SK-N-MC (cell line): ENCODE data around the gene RNF183.

ENCODE experiments used
- DNase-seq: peaks from one replicate; pipeline ENCODE4 v3.0.0-alpha.2; 2011; ENCODE audit warnings: low read depth, low spot score
- H3K27ac ChIP-seq: fragments of 200-600 bp; sonication (generic); 2 replicates; pipeline ENCODE4 v1.5.1; 2016; ENCODE audit warnings: mixed run types
- H3K36me3 ChIP-seq: fragments of 200-600 bp; sonication (generic); 2 replicates; pipeline ENCODE4 v1.6.1; 2017; ENCODE audit warnings: antibody characterized with exemption, low read length, mixed read lengths; ENCODE audit not compliant: insufficient read depth
- H3K4me3 ChIP-seq: fragments of 200-600 bp; sonication (generic); 2 replicates; pipeline ENCODE4 v1.5.1; 2016
- H3K9ac ChIP-seq: fragments of 200-600 bp; sonication (generic); 2 replicates; pipeline ENCODE4 v1.8.0; 2017; ENCODE audit warnings: mixed run types, mixed read lengths; ENCODE audit not compliant: insufficient read length
- H3K9me3 ChIP-seq: fragments of 200-600 bp; sonication (generic); 2 replicates; pipeline ENCODE4 v1.6.1; 2017; ENCODE audit warnings: low read depth, mild to moderate bottlenecking, antibody characterized with exemption, low read length, moderate library complexity, mixed read lengths
- EZH2 ChIP-seq: fragments of 200-600 bp; sonication (generic); IDR thresholded peaks from one replicate; pipeline ENCODE4 v1.6.1; 2017; ENCODE audit warnings: antibody characterized with exemption
- FOXP2 ChIP-seq: optimal IDR thresholded peaks from 2 replicates; pipeline ENCODE3; 2011; ENCODE audit warnings: mild to moderate bottlenecking, moderate library complexity; ENCODE audit not compliant: insufficient read depth; ENCODE audit errors: extremely low read length, control extremely low read depth
- POLR2AphosphoS5 ChIP-seq: IDR thresholded peaks from 2 replicates; pipeline ENCODE4 v1.6.1; 2012; ENCODE audit warnings: mild to moderate bottlenecking, low read depth, low read length, borderline replicate concordance

RNF183 gene

GRCh38 chr9:113345190-113345589 lies 42.0 kb upstream of the RNF183 start:
- H3K27ac ChIP-seq: no peak overlapping the region
- no peak overlapping the region for H3K4me3 ChIP-seq
- no peaks in the 10 kb centered on the region for H3K36me3 ChIP-seq
- H3K9me3 ChIP-seq: no peaks in the 10 kb centered on the region
- TF ChIP-seq POLR2AphosphoS5 (no peak), EZH2 (no peak), FOXP2 (no peak)
- no peak for DNase-seq
- H3K9ac ChIP-seq: no peak overlapping the region

- Histone ChIP-seq H3K4me3 (no peak overlapping the region), H3K36me3 (no peaks in the 10 kb centered on the region), H3K9ac (peak overlapping the region; percentile 7), H3K9me3 (no peaks in the 10 kb centered on the region), H3K27ac (0 out of 2 replicates have a peak overlapping the region, but pooled peaks have one; percentile 4)
- DNase-seq: peak; percentile 37
- no peak for TF ChIP-seq POLR2AphosphoS5
- TF ChIP-seq FOXP2: no peak
- no peak for TF ChIP-seq EZH2
Measured at GRCh38 chr9:113343732-113344231, 40.6 kb upstream of the RNF183 start.

GRCh38 chr9:113341712-113342410 lies 38.7 kb upstream of the RNF183 start:
- Histone ChIP-seq H3K4me3 (no peak overlapping the region), H3K9me3 (no peaks in the 10 kb centered on the region), H3K36me3 (no peaks in the 10 kb centered on the region), H3K9ac (no peak overlapping the region), H3K27ac (no peak overlapping the region)
- no peak for DNase-seq
- TF ChIP-seq EZH2: no peak
- TF ChIP-seq FOXP2: no peak
- no peak for TF ChIP-seq POLR2AphosphoS5

- peak within 1 kb of the TSS; percentile 65; the same call in 1 of the 2 replicates for H3K27ac ChIP-seq
- H3K9ac ChIP-seq: peak within 1 kb of the TSS; percentile 84
- TF ChIP-seq FOXP2: peak; percentile 74
- peak; percentile 91 for TF ChIP-seq POLR2AphosphoS5
- no peak for TF ChIP-seq EZH2
- no peaks in the 10 kb centered on the region for H3K9me3 ChIP-seq
- H3K36me3 ChIP-seq: no peaks in the 10 kb centered on the region
- peak; percentile 28 for DNase-seq
- peak within 1 kb of the TSS; percentile 95 for H3K4me3 ChIP-seq
Measured at GRCh38 chr9:113340011-113340699, 37.0 kb upstream of the RNF183 start, which contains the start of gene WDR31. WDR31 (minus strand) TSS chr9:113340275; CDS start chr9:113332022, 8,253 bp downstream.

GRCh38 chr9:113337714-113338113 lies 34.5 kb upstream of the RNF183 start:
- DNase-seq: no peak
- Histone ChIP-seq H3K4me3 (no peak overlapping the region), H3K9ac (no peak overlapping the region), H3K9me3 (no peaks in the 10 kb centered on the region), H3K27ac (no peak overlapping the region), H3K36me3 (no peaks in the 10 kb centered on the region)
- no peak for TF ChIP-seq EZH2

- H3K9me3 ChIP-seq: no peaks in the 10 kb centered on the region
- H3K27ac ChIP-seq: no peak overlapping the region
- TF ChIP-seq POLR2AphosphoS5: no peak
- no peak for TF ChIP-seq EZH2
- TF ChIP-seq FOXP2: no peak
- no peak overlapping the region for H3K4me3 ChIP-seq
- no peak for DNase-seq
- H3K9ac ChIP-seq: no peak overlapping the region
- no peaks in the 10 kb centered on the region for H3K36me3 ChIP-seq
Measured at GRCh38 chr9:113331780-113332179, 28.6 kb upstream of the RNF183 start.

- Histone ChIP-seq H3K9ac (no peak overlapping the region), H3K27ac (no peak overlapping the region), H3K9me3 (no peaks in the 10 kb centered on the region), H3K36me3 (no peaks in the 10 kb centered on the region), H3K4me3 (no peak overlapping the region)
- no peak for DNase-seq
- TF ChIP-seq EZH2 (no peak), FOXP2 (no peak), POLR2AphosphoS5 (no peak)
Measured at GRCh38 chr9:113328045-113328782, 25.0 kb upstream of the RNF183 start.

GRCh38 chr9:113326230-113326629 lies 23.1 kb upstream of the RNF183 start:
- no peak for TF ChIP-seq EZH2
- TF ChIP-seq FOXP2: no peak
- no peak for TF ChIP-seq POLR2AphosphoS5
- no peak overlapping the region for H3K27ac ChIP-seq
- no peak overlapping the region for H3K4me3 ChIP-seq
- H3K36me3 ChIP-seq: no peaks in the 10 kb centered on the region
- DNase-seq: no peak
- H3K9me3 ChIP-seq: no peaks in the 10 kb centered on the region
- H3K9ac ChIP-seq: no peak overlapping the region
